Measurements from ENCODE around the gene FAM240B.

Gene FAM240B

GRCh38 chr9:38662763-38663593 lies 57.0 kb downstream of the FAM240B start:
- no peak for DNase-seq

GRCh38 chr9:38659538-38659937 lies 60.4 kb downstream of the FAM240B start:
- no peak for DNase-seq

GRCh38 chr9:38656896-38657295 lies 63.0 kb downstream of the FAM240B start:
- DNase-seq, result no peak

- DNase-seq, result no peak
Measured at GRCh38 chr9:38652486-38652885, 67.4 kb downstream of the FAM240B start.

- DNase-seq, result no peak
Measured at GRCh38 chr9:38652044-38652443, 67.9 kb downstream of the FAM240B start.

GRCh38 chr9:38651400-38652042 lies 68.4 kb downstream of the FAM240B start:
- no peak for DNase-seq

- no peak for DNase-seq
Measured at GRCh38 chr9:38650564-38650963, 69.4 kb downstream of the FAM240B start.

GRCh38 chr9:38649731-38650363 lies 70.1 kb downstream of the FAM240B start:
- no peak for DNase-seq

GRCh38 chr9:38644601-38645000 lies 75.3 kb downstream of the FAM240B start:
- DNase-seq, result no peak
